Activated naive CD8-positive, alpha-beta T cell (primary cell): ENCODE data around the gene MRPS2.

ENCODE experiments used
- H3K27ac Mint-ChIP-seq: one replicate; pipeline ENCODE4 v1.8.0; 2021; ENCODE audit warnings: mixed read lengths
- H3K27me3 Mint-ChIP-seq: one replicate; pipeline ENCODE4 v1.8.0; 2021; ENCODE audit warnings: mixed read lengths
- H3K36me3 Mint-ChIP-seq: one replicate; pipeline ENCODE4 v1.8.0; 2021; ENCODE audit warnings: mixed read lengths
- H3K4me1 Mint-ChIP-seq: one replicate; pipeline ENCODE4 v1.8.0; 2021; ENCODE audit warnings: low read depth, mixed read lengths
- H3K4me3 Mint-ChIP-seq: one replicate; pipeline ENCODE4 v1.8.0; 2021; ENCODE audit warnings: mild to moderate bottlenecking, mixed read lengths
- H3K9me3 Mint-ChIP-seq: one replicate; pipeline ENCODE4 v1.8.0; 2021; ENCODE audit warnings: low read depth, mixed read lengths

Gene MRPS2

DNA sequence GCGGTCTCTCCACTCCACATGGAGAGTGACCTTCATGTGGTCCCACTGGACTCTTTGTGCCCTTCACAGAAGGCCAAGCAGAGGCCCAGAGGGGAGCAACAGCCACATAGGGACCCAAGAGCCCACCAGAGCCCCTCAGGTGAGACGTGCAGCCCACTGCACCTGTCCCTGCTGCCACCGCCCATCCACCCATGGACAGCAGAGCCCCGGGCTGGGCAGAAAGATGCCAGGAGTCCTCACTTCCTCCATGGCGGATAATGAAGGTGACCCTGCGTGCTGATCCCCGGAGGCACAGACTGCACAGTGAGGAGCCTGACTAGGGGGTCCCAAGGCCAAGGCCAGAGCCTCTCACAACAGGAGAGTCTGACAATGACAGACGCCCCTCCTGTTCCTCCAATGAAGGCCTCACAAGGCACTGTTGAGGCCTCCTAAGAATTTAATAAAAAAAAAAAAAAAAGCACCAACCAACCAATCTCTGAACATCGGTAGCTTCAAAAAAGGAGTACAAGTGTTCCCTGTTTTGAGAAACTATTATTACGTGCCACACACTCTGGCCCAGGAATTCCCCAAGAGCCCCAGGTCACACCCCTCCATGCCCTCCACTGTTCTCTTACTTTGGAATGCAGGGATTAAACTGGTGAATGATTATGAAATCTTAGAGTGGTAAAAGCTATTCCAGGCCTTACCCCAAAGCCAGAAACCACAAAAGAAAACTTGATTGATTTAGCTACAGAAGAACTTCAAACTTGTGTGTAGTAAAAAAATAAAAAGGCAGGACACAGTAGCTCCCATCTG lies 23.7 kb upstream of the MRPS2 start:
- Mint-ChIP-seq H3K9me3 (no peaks in the 10 kb centered on the region), H3K27ac (no peak overlapping the region), H3K27me3 (peaks cover 24% of the 10 kb centered on the region), H3K36me3 (no peaks in the 10 kb centered on the region), H3K4me1 (peaks cover 3% of the 10 kb centered on the region), H3K4me3 (no peak overlapping the region)

DNA sequence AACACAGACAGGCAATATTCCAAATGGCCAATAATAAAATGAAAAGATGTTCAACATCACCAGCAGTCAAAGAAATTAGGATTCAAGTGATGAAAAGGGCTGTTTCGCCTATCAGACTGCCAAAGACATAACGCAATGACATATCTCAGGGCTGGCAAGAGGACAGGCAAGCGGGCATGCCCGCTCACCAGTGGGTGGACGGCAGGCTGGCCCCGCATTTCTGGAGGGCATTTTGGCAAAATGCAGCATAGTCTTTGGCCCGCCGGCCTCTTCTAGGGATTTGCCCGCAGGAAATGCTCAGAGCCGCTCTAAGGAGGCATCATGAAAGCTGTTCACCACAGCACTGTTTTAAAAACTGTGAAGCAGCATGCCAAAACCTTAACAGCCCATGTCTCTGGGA lies 22.3 kb upstream of the MRPS2 start:
- H3K27ac Mint-ChIP-seq, result no peak overlapping the region
- H3K27me3 Mint-ChIP-seq, result peaks cover 32% of the 10 kb centered on the region
- H3K4me1 Mint-ChIP-seq, result peaks cover 7% of the 10 kb centered on the region
- H3K9me3 Mint-ChIP-seq, result no peaks in the 10 kb centered on the region
- peak overlapping the region; percentile 86 for H3K4me3 Mint-ChIP-seq
- no peaks in the 10 kb centered on the region for H3K36me3 Mint-ChIP-seq

DNA sequence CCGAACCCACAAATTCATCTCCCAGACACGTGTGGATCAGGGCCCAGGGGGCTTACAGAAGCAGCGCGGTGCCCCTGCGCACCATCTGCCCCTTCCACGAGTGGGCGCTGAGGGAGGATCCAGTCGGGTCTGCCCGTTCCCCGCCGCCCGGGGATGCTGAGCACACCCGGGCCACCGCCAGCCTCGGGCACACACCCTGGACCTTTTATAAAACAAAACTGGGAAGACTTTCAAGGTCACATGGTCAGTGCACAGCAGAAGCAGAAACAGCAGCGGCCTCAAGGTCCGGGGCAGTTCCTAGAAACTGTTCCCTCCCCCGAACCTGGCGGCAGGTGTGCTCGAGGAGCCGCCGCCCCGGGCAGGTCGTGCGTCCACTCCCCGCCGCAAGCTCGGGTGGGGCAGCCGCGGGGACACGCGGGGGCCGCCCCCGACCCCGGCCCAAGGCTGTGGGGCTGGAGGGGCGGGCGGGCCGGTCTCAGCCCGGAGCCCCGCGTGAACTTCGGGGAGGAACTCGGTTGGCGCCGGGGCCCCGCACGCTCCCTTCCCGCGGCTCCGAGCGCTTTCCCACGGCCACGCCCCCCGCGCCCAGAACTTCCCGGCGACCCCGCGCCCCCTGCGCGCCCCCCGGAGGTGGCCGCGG lies 21.5 kb upstream of the MRPS2 start:
- Mint-ChIP-seq H3K4me3 (peak overlapping the region; percentile 86), H3K4me1 (peaks cover 7% of the 10 kb centered on the region), H3K27me3 (peaks cover 36% of the 10 kb centered on the region), H3K27ac (no peak overlapping the region), H3K9me3 (no peaks in the 10 kb centered on the region), H3K36me3 (no peaks in the 10 kb centered on the region)

- H3K36me3 Mint-ChIP-seq, result no peaks in the 10 kb centered on the region
- H3K27ac Mint-ChIP-seq, result no peak within 1 kb of the TSS
- peaks cover 7% of the 10 kb centered on the region for H3K4me1 Mint-ChIP-seq
- no peaks in the 10 kb centered on the region for H3K9me3 Mint-ChIP-seq
- peaks cover 36% of the 10 kb centered on the region for H3K27me3 Mint-ChIP-seq
- peak within 1 kb of the TSS; percentile 86 for H3K4me3 Mint-ChIP-seq
These were observed 20.9 kb upstream of the MRPS2 start, which contains the start of gene PPP1R26 for GRCh38 chr9:135479469-135480052. Gene PPP1R26, plus strand, starts transcription at chr9:135479782. Its CDS starts 4,729 bp downstream, at chr9:135484511.

DNA sequence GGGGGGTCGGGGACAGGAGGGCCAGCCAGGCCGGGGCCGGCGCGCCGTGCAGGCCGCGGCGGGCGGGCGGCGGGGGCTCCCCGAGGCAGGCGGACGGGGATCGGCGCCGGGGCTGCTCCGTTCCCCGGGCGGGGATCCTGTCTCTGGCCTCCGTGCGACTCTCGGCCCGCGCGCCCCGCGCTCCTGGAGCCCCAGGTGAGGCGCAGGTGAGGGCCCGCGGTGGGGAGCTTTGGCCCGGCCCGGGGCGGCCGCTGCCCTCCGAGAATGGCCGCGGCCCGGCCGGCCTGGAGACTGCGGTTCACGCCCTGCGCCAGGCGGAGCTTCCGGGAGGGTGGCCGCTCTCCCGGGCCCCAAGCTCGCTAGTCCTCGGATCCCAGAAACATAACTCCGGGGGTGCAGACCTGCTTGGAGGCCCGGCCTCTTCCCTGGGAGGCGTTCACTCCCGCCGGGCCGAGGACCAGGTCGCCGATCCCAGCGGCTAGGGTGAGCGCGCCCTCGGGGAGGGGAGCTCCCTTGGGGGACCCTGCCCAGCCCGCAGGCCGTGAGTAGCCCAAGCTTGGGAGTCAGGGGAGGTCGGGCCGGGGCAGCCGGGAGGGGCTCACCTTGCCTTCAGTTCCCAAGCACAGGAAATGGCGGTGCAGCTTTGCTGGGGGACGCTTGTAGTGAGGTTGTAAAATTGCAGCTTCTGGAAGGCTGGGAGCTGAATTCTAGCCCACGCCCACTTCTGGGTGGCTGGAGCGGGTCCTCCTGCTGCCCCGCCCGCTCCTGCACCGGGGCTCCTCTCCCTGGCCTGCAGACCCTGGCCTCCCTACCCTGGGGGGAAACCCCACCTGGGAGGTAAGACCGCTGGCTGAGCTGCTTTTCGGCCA lies 20.2 kb upstream of the MRPS2 start:
- H3K4me3 Mint-ChIP-seq, result peak overlapping the region; percentile 30
- no peaks in the 10 kb centered on the region for H3K36me3 Mint-ChIP-seq
- no peak overlapping the region for H3K27ac Mint-ChIP-seq
- peaks cover 7% of the 10 kb centered on the region for H3K4me1 Mint-ChIP-seq
- peaks cover 36% of the 10 kb centered on the region for H3K27me3 Mint-ChIP-seq
- no peaks in the 10 kb centered on the region for H3K9me3 Mint-ChIP-seq

- Mint-ChIP-seq H3K4me1 (peaks cover 7% of the 10 kb centered on the region), H3K27me3 (peaks cover 33% of the 10 kb centered on the region), H3K4me3 (peak overlapping the region; percentile 30), H3K36me3 (no peaks in the 10 kb centered on the region), H3K9me3 (no peaks in the 10 kb centered on the region), H3K27ac (no peak overlapping the region)
These were observed 19.6 kb upstream of the MRPS2 start for GRCh38 chr9:135480940-135481310.

DNA sequence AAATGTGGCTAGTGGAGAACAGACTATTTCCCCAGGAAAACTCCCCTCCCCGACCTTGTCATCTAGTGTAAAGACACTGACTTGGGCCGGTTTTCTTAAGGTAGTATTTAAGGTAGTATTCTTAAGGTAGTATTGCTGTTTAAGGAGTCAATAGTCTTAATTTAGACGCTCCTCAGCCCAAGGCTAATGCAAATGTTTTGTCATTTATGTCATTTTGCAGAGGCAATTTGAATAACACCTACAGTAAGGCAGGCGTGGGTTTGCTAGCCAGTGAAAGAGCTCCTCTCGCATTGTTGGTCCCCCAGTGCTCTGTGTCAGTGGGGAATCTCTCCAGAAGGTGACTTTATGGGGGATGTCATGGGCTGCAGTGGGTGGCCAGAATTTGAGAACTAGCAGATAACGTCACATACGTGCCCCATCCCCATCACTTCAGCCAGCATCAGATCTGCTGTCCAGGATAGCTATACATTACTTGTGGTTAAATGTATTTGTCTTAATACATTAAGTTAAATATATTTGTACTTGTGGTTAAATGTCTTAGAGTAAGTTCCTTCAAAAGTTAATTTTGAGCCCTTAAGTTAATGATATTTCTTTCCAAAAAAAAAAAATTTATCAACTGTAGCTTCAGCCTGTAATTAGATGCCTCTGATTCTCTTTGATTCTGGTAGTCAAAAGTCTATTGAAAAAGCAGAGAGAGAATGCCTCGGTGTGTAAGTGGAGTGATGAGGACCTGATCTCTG lies 18.3 kb upstream of the MRPS2 start:
- Mint-ChIP-seq H3K27ac (no peak overlapping the region), H3K27me3 (peaks cover 30% of the 10 kb centered on the region), H3K9me3 (no peaks in the 10 kb centered on the region), H3K4me1 (peaks cover 7% of the 10 kb centered on the region), H3K4me3 (peak overlapping the region; percentile 30), H3K36me3 (no peaks in the 10 kb centered on the region)

DNA sequence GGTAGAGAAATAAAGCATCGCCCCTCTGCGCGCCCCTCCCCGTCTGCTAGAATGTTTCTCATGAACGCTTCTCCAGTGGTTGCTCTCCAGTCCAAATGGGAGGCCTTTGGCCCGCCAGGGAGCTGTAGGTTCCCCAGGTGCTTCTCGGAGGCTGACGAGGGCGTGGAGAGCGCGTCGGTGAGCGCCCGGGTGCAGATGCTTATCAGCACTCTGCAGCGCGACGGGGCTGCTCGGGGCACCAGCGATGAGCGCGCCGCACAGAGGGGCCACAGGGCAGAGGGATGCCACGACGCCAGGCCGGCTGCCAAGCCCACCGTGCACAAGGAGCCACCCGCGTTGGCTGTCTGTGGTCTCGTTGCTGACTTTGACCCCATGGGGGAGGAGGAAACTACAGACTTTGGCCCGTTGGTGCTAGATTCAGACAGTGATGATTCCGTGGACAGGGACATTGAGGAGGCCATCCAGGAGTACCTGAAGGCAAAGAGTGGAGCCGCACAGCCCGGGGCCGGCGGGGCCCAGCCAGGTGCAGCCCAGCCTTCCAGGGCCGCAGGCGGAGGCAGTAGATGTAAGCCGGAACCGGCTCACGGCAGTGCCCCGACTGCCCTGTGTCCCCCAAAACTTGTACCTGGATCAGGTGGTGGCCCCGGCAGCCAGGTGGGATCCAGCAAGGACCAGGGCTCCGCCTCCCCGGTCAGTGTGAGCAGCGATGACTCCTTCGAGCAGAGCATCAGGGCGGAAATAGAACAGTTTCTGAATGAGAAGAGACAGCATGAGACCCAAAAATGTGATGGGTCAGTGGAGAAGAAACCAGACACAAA lies 15.8 kb upstream of the MRPS2 start:
- Mint-ChIP-seq H3K4me1 (peaks cover 5% of the 10 kb centered on the region), H3K27me3 (peaks cover 20% of the 10 kb centered on the region), H3K36me3 (no peaks in the 10 kb centered on the region), H3K4me3 (no peak overlapping the region), H3K9me3 (no peaks in the 10 kb centered on the region), H3K27ac (no peak overlapping the region)

- Mint-ChIP-seq H3K9me3 (no peaks in the 10 kb centered on the region), H3K4me3 (no peak overlapping the region), H3K36me3 (no peaks in the 10 kb centered on the region), H3K27me3 (peaks cover 20% of the 10 kb centered on the region), H3K27ac (no peak overlapping the region), H3K4me1 (peaks cover 5% of the 10 kb centered on the region)
These were observed 15.1 kb upstream of the MRPS2 start for GRCh38 chr9:135485385-135485784.

DNA sequence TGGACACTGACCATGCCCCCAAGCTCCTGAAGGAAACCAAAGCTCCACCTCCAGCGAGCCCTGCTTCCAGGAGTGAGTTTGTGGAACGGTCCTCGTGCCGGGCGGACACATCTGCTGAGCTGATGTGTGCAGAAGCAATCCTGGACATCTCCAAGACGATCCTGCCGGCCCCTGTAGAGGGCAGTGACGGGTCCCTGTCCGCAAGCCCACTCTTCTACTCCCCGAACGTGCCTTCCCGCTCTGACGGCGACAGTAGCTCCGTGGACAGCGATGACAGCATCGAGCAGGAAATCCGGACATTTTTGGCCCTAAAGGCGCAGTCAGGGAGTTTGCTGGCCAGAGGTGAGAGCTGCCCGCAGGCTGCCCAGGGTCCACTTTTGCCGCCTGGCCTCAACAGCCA lies 14.7 kb upstream of the MRPS2 start:
- no peak overlapping the region for H3K27ac Mint-ChIP-seq
- no peaks in the 10 kb centered on the region for H3K9me3 Mint-ChIP-seq
- H3K27me3 Mint-ChIP-seq, result peaks cover 20% of the 10 kb centered on the region
- no peak overlapping the region for H3K4me3 Mint-ChIP-seq
- peaks cover 5% of the 10 kb centered on the region for H3K4me1 Mint-ChIP-seq
- H3K36me3 Mint-ChIP-seq, result no peaks in the 10 kb centered on the region

- H3K4me3 Mint-ChIP-seq, result no peak overlapping the region
- H3K36me3 Mint-ChIP-seq, result no peaks in the 10 kb centered on the region
- no peak overlapping the region for H3K27ac Mint-ChIP-seq
- H3K27me3 Mint-ChIP-seq, result peaks cover 19% of the 10 kb centered on the region
- peaks cover 5% of the 10 kb centered on the region for H3K4me1 Mint-ChIP-seq
- H3K9me3 Mint-ChIP-seq, result no peaks in the 10 kb centered on the region
These were observed 14.0 kb upstream of the MRPS2 start for GRCh38 chr9:135486267-135487065.

- H3K36me3 Mint-ChIP-seq, result no peaks in the 10 kb centered on the region
- no peaks in the 10 kb centered on the region for H3K9me3 Mint-ChIP-seq
- H3K4me3 Mint-ChIP-seq, result no peak overlapping the region
- H3K4me1 Mint-ChIP-seq, result no peaks in the 10 kb centered on the region
- H3K27me3 Mint-ChIP-seq, result peaks cover 10% of the 10 kb centered on the region
- no peak overlapping the region for H3K27ac Mint-ChIP-seq
These were observed 13.0 kb upstream of the MRPS2 start for GRCh38 chr9:135487281-135488012.

GRCh38 chr9:135488013-135488330 lies 12.5 kb upstream of the MRPS2 start:
- Mint-ChIP-seq H3K4me3 (no peak overlapping the region), H3K27me3 (peaks cover 9% of the 10 kb centered on the region), H3K9me3 (no peaks in the 10 kb centered on the region), H3K4me1 (no peaks in the 10 kb centered on the region), H3K36me3 (no peaks in the 10 kb centered on the region), H3K27ac (no peak overlapping the region)
